HFF-Myc (cell line): ENCODE results near the gene ETDC.

Source experiments
- DNase-seq: peaks from one replicate; pipeline ENCODE4 v3.0.0-alpha.2; 2011; ENCODE audit warnings: low read depth; ENCODE audit errors: extremely low read depth
- H3K4me3 ChIP-seq: replicated peaks from 2 replicates; pipeline ENCODE4 v1.5.1; 2011; ENCODE audit warnings: low read depth, mild to moderate bottlenecking, control low read depth, low read length
- TF ChIP-seq, protein P1 (sequence below): IDR thresholded peaks from 2 replicates; pipeline ENCODE4 v1.5.1; 2012; ENCODE audit warnings: mild to moderate bottlenecking, low read depth, low read length, control low read depth; ENCODE audit errors: missing control alignments

The ETDC gene

DNA sequence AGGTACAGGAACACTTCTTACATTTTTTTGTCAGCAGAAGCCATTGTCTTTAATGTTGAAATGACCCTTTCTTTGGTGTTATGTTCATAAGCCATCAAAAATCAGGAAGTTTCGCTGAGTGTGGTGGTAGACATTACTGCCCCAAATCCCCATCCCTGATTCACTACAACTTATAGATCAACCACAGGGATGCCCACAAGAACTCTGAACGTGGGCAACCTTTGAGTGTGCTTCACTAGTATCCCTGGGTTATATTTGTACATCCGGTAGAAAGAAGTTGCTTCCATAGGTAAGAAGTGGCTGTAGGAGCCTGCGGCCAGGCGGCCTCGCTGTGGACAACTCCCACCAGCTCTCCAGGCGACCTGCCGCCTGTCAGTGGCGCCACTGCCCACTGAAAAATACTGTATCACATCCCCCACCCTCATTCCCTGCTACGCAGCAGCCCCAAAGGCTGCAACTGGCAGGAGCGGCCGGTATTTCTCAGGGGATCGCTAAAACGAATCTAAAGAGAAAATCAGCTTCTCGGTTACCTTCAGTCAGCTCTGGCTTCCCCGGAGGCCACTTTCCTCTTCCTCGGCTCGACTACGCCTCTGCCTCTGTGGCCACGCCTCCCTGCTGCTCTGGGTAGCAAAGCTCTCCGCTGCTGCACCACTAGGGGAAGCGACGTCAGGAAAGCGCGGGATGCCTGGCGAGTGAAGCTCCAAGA, 13.9 kb upstream of the ETDC start:
- DNase-seq, result no peak
- 0 out of 2 replicates have a peak overlapping the region, but pooled peaks have one; percentile 11 for H3K4me3 ChIP-seq
- TF ChIP-seq, protein P1, sequence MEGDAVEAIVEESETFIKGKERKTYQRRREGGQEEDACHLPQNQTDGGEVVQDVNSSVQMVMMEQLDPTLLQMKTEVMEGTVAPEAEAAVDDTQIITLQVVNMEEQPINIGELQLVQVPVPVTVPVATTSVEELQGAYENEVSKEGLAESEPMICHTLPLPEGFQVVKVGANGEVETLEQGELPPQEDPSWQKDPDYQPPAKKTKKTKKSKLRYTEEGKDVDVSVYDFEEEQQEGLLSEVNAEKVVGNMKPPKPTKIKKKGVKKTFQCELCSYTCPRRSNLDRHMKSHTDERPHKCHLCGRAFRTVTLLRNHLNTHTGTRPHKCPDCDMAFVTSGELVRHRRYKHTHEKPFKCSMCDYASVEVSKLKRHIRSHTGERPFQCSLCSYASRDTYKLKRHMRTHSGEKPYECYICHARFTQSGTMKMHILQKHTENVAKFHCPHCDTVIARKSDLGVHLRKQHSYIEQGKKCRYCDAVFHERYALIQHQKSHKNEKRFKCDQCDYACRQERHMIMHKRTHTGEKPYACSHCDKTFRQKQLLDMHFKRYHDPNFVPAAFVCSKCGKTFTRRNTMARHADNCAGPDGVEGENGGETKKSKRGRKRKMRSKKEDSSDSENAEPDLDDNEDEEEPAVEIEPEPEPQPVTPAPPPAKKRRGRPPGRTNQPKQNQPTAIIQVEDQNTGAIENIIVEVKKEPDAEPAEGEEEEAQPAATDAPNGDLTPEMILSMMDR, result peak; percentile 7

DNA sequence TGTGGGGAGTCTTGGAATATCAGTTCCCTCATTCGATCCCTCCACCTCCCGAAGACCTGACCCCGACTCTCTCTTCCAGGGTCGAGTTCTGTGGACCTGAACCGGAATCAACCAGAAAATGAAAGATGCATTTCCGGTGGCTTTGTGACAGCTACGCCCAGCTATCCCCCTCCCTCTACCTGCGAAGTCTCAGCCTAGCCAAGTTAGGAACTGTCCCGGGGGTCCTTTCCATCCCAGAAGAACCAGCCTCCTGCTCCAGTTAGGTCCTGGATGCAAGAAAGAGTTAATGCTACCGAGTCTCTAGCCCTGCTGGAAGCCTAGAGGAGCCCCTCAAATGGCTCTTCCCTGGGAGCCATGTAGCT, 13.4 kb upstream of the ETDC start:
- DNase-seq, result no peak
- TF ChIP-seq, protein P1, result no peak
- H3K4me3 ChIP-seq, result no peak overlapping the region

DNA sequence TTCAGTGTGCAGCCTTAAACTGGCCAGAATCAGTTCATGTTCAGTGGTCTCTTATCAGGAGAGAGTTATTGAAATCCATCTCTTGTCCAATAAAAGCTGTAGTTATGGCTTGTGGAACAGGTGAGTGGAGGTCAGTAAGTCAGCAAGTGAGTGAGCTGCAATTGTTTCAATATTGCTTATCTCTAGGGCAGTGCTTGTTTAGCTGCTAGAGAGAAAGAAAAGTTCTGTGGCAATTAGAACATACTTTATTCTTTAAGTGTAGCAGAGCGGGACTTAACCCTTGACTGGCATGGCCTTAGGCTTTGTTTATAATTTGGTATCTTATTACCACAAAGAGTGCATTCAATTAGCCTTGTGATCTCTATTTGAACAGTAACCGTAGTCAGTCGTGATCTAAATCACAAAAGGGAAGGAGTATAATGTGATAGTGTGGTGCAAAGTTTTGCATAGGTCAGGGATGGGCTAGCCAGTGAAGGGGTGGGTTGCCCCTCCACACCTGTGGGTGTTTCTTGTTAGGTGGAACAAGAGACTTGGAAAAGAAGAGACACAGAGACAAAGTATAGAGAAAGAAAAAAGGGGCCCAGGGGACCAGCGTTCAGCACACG, 6.9 kb upstream of the ETDC start:
- no peak overlapping the region for H3K4me3 ChIP-seq
- DNase-seq, result no peak
- TF ChIP-seq, protein P1, result no peak

DNA sequence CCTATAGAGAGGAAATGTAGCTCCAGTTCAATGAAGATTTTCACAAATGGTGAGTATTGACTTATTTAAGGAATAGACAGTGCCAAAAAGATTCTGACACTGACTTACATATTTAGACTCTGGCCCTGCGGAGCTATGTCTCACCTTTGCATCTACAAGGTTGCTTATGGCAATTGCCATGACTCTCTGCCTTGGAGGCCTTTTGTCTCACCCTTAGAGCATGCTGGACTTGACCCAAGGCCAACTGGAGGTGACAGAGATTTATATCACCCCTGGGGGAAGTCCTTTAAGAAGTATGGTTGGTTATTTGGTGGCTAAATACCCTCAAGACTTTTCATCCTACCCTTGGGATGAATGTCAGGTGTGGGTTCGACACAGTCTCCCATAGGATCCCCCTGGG, 4.5 kb upstream of the ETDC start:
- DNase-seq, result no peak
- no peak overlapping the region for H3K4me3 ChIP-seq
- TF ChIP-seq, protein P1, result no peak

DNA sequence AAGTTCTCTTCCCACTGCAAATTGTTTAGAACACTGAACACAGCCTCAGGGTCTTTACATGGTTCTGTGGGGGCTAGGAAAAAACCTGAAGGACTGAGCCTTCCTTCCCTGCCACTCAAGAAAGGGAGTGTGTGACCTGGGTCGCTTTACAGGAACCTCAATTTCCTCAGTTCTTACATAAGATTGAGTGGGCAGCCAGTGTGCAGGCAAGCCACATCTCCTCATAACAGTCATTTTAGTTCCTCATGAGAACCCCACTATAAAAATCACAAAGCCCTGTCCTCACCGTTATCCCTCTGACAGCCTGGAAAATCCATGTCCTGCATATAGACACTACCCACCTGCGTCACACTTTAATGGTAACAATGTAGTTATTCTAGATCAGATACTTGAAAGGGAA, 2.1 kb upstream of the ETDC start:
- H3K4me3 ChIP-seq, result no peak overlapping the region
- no peak for DNase-seq

DNA sequence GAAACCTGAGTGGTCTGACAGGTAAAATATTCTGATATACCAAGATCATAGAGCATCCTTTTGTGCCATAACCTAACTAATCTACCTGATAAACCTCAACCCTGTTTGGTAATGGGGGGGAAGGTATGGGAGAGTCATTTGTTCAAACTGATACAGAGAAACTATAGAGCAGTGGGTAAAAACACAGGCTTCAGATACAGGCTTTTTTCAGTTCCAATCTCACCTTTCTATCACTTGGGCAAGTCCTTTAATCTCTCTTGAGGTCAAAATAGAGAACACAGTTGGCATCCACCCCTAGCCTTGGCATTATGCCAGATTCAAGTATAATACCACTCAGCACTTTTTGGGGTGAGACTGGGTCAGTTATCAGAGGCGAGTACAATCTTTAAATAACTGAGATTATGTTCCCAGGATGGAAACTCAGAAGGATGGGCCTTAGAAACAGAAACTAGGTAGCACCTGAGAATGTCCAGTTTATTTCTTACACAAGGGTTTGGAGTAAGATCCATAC, 880 bp upstream of the ETDC start:
- DNase-seq, result no peak
- TF ChIP-seq, protein P1, result no peak
- H3K4me3 ChIP-seq, result no peak overlapping the region

More for the DNA sequence above, 2.1 kb upstream of the ETDC start:
- TF ChIP-seq, protein P1, result no peak
